ENCODE data around the gene NHSL1.
"Not testable (repeated sequence)": the region's sequence is repeated elsewhere in the genome, so short reads cannot be mapped to it uniquely, and the experiment has no call there.

NHSL1 gene

DNA sequence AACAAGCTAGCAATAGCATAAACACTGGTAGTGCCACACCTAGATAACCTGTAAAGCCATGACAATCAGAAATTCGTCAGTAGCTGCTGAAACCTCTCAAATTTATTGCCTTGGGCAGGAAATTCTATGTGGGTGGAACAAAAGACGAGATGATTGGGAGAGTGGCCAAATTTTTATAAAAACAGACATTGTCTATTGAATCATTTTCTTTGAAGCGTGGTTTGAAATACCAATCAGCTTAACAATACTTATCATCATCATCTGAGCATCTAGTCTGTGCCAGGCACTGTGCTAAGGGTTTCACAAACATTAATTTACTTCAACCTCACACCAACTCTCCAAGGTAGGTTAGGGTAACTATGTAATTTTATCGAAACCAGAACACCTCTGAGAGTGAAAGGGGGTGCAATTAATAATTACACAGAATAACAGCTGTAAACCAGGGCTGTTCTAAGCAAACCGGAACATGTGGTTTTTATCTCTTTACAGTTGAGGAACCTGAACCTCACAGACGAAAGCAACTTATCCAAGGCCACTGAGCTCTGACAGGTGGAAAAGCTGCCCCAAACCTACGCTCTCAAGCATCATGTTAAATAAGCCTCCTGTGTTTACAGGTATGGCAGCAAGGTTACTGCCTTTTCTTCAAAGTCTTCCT lies 43.4 kb downstream of the NHSL1 start:
- peak; percentile 11 for DNase-seq (ENCODE audit: low spot score)

DNA sequence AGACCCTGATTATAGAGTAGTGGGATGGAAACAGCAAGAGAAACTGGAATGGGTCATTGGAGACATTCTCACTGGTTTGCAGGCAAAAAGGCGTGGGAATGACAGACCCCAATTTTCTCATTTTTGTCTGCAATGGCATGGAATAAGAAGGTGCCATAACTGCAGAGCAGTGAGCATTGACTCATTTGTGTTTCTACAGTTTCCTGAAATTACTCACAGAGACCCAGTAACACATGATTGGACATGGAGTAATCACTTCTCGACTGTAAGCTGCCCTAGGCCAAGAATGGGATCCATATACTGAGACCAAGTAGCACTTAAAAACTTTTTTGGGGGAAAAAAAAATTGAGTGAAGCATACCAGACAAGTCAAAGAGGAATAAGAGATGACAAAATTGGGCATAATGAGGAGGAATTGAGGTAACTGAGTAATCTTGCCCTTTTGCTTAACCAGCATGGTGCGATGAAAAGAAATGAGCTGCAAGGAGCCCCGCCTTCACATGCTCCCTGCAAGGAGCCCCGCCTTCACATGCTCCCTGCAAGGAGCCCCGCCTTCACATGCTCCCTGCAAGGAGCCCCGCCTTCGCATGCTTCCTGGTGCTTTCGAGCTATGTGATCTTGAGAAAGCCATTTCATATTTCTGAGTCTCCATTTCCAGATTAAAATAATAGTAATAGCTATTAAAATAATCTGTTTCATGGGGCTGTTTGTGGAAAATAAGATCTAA lies 44.1 kb downstream of the NHSL1 start:
- no peak for DNase-seq (ENCODE audit: low spot score)

DNA sequence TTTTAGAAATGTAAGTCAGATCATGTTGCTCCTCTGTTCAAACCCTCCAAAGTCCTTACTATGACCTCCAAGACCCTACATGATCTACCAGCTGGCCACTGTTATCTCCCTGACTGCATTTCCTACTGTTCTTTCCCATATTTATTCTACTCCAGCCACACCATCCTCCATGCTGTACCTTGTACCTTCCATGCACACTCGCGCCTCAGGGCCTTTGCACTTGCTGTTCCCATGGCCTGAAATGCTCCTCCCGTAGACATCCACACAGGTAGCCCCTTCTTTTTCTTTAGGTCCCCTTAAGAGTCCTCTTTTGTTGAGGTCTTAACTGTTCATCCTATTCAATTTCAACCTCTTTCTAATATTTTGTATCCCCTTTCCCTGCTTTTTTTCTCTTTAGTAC lies 48.3 kb downstream of the NHSL1 start:
- DNase-seq (ENCODE audit: low spot score): no peak

DNA sequence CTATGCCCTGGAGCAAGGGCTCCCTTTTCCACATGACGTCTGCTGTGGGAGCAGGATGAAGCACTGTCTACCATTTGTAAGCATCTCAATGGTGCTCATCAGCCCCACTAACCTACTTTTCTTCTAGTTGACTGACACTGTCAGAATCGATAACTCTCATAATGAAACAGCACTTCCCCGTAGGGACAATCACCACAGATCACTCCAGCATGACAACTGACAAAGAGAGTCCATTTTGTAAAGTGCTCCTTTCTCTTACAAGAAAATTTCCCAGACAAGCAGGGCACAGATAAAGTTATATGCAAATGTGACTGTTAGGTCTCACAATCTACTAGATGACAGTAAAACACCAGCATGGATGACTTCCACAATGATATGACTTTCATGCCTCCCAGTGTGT lies 48.8 kb downstream of the NHSL1 start:
- DNase-seq (ENCODE audit: low spot score): no peak

DNA sequence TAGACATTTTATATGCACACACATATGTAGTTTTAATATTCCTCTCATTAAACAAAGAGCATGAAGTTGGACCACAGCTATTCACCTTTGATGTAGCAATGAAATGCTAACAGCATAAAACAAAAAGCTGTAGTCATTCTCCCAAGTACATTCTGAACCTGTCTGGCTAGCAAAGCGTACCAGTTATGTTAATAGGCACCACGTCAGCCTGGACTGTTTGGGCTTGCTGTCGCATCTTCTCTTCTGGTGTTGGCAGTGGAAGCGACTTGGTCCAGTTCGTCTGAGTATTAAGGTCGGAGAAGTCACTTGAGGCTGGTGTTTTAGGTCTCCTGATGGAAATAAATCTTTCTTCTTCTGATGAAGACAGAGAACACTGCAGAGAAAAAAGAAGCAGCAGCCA lies 52.5 kb downstream of the NHSL1 start:
- DNase-seq (ENCODE audit: low spot score): no peak

DNA sequence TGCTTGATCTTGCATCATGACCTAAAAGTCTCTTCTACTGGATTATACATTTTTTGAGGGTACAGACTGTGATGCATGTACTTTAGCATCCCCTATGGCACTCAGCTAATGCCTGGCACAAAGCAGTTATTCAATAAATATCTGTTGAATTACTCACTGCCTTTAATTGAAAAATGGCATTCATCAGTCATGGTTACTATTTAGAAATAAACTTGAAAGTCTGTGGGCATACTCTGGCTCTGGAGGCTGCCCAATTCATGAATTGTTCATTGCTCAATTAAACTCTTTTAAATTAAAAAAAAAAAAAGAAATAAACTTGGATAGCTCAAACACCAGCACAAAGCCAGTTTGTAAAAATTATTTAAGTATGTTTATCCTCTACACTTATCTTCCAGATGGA lies 55.3 kb downstream of the NHSL1 start:
- no peak for DNase-seq (ENCODE audit: low spot score)

DNA sequence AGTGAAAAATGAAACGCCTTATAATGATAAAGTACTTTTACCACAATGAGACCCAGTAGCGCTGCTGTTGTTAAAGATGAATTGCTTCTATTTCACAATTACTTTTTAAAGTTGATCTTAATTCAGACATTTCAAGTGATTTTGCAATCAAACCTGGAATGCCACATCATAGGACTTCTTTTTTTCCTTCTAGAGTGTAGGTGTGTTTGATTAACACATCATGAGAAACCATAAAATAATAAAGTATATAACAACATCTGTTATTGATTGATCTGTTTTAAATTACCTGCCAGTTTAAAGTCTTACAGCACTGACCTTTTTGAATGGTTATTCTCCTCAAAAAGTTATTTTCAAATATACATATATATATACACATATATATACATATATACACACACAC lies 56.6 kb downstream of the NHSL1 start:
- DNase-seq (ENCODE audit: low spot score): no peak

DNA sequence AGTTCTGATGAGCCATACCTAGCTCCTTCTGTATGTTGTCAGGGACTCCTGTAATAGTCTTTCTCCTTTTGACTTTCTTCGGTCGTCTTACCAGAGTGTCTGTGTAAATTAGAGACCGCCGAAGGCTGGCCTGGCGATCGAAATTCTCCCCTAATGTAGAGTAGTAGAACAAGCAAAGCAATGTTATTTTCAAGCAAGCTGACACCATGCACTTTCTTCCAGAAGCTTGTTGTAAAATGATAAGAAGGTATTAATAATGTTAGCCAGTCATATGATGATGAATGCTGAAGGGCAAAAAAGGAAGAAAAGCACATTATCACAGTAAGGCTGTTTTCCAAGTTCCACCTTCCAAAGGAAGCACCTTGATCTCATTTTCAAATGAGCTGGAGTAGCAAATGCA lies 57.3 kb downstream of the NHSL1 start:
- no peak for DNase-seq (ENCODE audit: low spot score)

DNA sequence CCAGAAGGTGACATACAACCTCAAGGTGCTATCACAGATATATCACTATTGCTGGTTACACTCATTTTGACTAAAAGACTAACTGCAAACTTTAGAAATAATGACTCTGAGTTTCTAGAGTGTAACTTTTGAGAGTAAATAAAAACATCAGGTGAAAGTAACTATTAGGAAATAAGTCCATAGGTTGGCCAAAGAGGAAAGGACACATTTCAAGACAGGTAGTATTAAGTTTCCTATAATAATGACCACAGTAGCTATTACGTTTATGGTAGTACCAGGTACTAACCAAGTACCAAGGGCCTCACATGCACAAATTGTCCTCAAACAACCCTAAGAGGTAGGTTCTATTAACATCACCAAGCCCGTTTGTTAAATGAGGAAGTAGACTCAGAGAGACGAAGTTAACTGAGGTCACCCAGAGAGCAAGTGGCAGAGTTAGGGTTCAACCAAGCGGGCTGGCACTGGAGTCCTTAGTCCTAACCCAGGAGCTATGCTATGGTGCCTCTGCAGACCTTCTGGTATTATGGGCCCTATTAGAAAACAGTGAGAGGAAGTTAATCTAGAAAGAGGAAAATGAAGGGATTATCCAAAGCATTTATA lies 58.4 kb downstream of the NHSL1 start:
- no peak for DNase-seq (ENCODE audit: low spot score)

DNA sequence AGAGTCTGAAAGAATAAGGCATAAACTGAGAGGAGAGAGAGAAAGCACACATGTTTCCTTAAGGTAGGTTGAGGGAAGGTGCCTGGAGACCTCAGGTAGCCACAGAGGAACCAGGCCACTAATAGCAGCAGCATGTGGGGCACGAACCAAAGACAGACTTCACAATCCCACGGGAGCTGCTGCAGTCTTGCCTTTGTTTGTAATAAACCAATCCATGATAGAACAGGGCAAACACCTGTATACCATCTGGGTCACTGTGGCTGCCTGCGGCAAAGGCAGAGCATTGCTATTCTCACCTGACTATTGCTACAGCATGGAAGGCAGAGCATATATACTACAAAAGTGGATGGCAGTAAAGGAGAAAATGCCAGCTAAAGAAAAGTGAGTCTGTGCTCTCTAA lies 59.0 kb downstream of the NHSL1 start:
- DNase-seq (ENCODE audit: low spot score): no peak

DNA sequence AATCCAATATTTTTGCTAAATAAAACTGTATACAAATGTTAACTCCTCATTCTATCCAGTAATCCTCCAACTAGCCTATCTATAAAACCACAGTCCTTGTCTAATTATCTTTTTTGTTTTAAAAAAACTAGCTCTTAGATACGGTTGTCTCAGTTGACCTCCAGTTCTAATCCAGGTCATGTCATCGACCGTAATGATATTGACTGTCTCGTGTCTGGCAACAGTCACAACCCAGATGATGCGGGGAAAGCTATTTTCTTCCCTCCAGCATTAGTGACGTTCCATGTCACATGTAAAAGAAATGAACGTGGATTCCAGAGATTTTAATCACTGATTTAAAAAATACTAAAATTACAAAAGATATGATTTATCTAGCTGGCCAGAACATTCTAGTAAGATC lies 59.7 kb downstream of the NHSL1 start:
- no peak for DNase-seq (ENCODE audit: low spot score)

DNA sequence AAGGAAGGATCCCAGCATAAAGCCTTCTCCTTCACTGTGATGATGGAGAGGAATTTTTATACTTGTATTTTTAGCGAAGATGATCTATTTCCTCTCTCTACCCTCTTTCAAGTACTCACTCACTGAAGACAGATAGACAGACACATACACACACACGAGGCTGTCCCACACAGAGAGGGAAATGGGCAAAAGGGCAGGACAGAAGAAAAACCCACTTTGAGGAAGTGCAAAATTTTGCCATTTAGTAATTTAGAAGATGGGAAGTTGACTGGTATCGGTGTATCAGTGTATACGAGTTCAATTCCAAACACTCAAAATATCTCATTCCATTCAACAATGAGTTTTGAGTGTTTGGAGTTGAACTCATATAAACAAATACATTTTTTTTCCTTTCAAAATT lies 64.4 kb downstream of the NHSL1 start:
- no peak for DNase-seq (ENCODE audit: low spot score)

DNA sequence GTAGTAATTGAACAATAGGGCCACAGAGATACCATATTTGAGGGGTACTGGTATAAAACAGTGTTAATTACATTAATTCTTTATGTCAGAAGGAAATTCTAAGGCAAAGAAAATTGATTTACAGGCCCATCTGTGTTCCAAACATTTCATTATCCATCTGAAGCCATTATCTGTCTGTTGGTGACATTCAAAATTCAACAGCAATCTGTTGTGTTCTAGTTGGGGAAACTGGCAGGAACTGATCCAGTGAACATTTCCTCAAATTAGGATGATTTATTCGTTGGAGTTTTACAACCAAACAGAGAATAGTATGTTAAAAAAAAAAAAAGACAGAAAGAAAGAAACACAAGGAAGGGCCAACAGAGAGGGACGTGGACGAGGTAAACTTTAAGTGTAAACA lies 65.2 kb downstream of the NHSL1 start:
- no peak for DNase-seq (ENCODE audit: low spot score)

DNA sequence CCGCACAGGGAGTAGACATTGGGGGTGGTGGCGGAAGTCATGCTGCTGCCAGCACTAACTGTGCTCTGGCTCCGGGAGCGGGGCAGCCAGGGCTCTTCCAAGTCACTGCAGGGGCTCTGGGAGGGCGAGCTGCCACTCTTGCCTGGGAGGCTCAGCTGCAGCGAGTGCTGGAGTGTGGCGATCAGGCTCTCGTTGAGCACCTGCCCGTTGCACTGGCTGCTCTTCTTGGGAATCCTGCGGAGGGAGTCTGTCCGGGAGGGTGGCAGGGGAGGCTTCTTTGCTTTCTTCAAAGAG lies 67.3 kb downstream of the NHSL1 start:
- DNase-seq (ENCODE audit: low spot score): no peak

DNA sequence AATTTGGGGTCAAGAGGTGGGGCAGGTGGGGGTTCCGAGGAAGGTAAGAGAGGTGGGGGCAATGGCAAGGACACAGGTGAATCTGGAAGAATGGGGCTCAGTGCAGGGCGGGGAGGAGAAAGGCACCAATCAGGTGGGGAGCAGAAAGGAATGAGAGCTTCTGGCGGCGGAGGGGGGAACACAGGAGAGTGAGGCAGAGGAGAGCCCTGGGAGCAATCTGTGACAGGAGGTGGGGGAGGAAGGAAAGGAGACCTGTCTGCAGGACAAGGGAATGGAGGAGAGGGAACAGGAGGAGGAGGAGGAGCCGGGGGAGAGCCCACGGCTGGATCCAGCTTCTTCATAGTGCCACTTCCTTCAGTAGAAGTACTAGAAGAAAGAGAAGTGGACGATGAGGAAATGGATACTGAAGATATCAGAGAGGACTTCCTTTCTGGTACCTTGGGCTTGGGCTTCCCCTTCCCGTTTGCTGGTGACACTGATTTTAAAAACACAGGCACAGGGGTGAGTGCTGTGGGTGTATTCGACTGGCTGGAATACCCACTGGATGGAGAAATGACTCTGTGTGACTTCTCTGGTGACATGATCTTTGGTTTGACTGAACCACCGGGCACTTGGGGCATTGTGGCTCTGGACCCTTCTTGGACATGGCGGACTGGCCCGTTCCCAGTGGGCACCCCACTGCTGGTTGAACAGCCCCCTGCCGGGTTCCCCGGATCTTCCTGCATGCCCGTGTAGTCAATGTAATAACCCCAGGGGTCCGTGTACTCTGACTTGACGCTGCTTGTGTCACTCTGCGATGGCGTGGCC lies 67.8 kb downstream of the NHSL1 start:
- DNase-seq (ENCODE audit: low spot score): no peak

DNA sequence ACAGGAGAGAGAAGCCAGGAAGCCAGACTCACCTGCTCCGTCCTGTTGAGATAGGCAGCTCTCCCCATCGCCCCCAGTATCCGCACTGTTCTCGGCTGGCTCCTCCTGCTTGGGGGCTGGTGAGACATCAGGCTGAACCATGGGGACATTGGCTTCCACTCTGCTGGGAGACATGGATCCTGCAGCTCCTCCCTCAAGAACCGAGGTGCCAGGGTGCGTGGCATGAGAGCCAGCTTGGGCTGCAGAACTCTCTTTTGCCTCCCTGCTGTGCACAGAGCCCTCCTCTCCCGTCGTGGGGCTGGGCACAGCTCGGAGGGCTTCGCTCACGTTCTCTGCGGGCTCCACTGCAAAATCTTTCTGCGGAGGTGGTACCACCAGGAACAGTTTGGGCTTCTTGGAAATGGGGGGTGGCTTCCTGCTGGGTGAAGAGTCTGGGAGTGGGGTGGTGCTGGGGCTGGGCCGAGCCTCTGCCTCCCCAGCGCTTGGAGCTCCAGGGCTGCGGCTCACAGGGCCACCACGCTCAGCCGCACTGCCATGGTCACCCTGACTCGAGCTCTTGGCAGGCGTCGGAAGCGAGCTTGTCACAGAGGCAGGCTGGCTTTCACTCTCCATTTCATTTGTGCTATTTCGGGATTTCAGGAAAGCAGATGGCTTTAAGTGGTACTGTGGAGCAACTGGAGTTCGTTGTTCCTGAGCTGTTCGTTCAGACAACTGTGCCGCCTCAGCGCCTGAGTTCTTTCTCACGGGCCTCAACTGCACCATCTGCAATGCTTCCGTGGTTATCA lies 68.7 kb downstream of the NHSL1 start:
- no peak for DNase-seq (ENCODE audit: low spot score)

DNA sequence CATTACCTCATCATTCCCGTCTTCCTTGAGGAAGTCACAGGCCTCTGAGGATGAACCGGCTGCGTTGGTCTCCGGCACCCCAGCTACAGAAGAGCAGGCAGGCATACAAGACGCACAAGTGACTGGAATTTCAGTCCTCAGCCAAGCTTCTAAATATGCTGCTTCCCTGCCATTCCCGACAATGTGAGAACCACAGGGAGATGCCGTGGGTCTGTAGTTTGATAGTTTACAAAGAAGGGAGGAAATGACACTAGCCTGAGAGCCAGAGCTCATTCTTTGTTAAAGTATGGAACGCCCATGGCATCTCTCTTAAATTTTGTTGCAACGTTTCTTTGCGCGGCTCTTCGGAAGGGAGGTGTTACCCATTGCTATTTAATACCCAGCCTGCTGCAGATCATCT lies 69.5 kb downstream of the NHSL1 start:
- DNase-seq (ENCODE audit: low spot score): no peak

DNA sequence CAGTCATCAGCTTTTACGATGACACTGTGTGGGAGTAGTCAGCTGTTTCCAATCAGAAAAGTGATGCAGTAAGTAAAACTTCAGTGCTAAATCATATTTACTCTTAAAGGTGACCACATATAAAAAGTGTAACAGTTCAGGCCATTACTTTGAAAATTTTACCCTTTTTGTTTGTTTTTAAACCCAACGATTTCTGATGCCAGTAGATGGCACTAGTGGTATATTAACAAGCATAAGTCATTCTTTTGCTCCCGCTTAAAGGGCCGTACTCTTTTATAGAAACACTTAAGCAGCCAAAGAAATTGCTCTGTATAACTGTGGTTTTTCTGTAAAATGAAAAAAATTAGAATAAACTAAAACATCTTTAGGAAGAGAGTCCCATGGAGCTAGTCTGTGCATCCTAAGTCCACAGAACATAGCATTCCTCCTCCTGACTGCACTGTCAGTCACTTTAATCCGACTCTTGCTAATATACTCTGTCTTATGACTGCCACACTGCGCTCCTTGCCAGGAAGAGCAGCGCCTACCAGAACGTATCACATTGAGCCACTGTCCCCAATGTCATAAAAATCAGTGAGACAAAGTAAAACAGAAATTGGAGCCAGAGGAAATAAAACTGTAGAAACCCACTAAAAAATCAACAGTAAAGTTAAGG lies 70.2 kb downstream of the NHSL1 start:
- DNase-seq (ENCODE audit: low spot score): peak; percentile 64

DNA sequence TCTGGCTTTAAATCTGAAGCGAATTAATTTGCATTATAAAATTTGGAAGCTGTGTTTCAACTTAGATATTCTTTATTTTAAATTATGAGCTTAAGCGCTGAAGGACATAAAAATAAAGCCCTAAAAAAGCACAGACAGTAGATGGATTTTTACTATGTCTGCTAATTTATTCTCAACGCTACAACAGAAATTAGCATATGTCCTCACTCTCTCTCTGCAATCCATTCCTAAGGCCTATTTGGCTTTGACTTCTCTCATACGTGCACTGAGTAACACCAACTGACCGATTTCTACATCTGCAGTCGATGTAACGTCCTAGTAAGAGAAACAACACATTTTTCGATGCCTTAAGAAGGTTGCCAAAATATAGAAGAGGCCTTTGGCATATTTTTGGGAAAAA lies 71.6 kb downstream of the NHSL1 start:
- DNase-seq (ENCODE audit: low spot score): no peak

DNA sequence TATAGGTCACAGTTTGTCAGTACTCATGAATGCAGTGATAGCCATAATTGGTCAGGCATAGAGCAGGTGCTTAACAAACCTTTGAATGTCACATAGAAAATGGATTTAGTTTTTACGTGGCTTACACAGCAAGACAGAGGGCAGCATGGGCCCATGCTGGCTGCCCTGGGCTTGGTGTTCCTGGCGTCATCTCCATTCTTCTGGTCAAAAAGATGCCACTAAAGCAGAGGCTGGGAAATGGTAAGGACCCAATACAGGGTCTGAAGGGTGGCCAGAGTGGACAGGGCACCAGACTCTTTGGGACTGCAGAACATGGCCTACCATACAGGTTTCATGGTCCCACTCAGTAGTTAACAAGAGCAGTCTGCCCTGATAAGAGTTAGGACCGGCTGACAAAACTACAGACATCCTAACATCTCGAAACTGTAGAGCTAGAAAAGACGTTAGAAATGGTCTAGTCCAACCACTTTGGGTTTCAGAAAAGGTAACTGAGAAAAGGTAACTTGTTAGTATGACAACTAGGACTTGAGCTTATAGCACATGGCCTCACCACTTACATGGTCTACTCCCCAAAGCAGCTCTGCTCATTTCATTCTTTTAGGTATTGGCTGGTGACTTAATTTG lies 72.7 kb downstream of the NHSL1 start:
- DNase-seq (ENCODE audit: low spot score): no peak

DNA sequence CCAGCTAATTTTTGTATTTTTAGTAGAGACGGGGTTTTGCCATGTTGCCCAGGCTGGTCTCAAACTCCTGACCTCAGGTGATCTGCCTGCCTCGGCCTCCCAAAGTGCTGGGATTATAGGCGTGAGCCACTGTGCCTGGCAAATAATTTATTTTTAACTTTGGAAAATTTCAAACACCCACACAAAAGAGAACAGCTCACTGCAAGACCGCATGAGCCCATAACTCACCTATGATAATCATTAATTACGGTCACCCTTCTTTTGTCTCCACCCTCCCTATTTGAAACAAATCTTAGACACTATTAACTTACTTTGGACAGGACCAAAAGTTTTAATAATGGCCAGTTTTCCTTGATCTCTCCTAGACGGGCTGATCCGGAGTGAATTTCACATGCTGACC lies 74.0 kb downstream of the NHSL1 start:
- DNase-seq (ENCODE audit: low spot score): not testable (repeated sequence)
